Mesenchymal stem cell (in vitro differentiated cells and primary cell): ENCODE data around the gene CEL.
A peak's percentile ranks its signal among the peaks of the same experiment; 100 is the strongest.

Source experiments
- DNase-seq: peaks from one replicate; pipeline ENCODE4 v3.0.0-alpha.2; 2013
- H2AFZ ChIP-seq: one replicate; pipeline ENCODE4 v1.6.1; 2013; ENCODE audit warnings: low read depth, mild to moderate bottlenecking, control low read depth, inconsistent platforms, low read length, moderate library complexity
- H2AK5ac ChIP-seq: 2 replicates; pipeline ENCODE4 v1.6.1; 2013; ENCODE audit warnings: low read length, moderate library complexity, mild to moderate bottlenecking, inconsistent platforms; ENCODE audit not compliant: severe bottlenecking
- H2BK120ac ChIP-seq: one replicate; pipeline ENCODE4 v1.6.1; 2013; ENCODE audit warnings: low read depth, mild to moderate bottlenecking, inconsistent platforms, low read length, moderate library complexity
- H2BK12ac ChIP-seq, 2 experiments: one replicate each; pipeline ENCODE4 v1.6.1; 2013; ENCODE audit warnings: inconsistent platforms in 2 of 2, low read length in 2 of 2, mild to moderate bottlenecking in 2 of 2, moderate library complexity in 2 of 2, control low read depth in 1 of 2
- H2BK15ac ChIP-seq: one replicate; pipeline ENCODE4 v1.6.1; 2013; ENCODE audit warnings: mild to moderate bottlenecking, low read depth, inconsistent platforms; ENCODE audit not compliant: poor library complexity, severe bottlenecking
- H2BK5ac ChIP-seq: 2 replicates; pipeline ENCODE4 v1.6.1; 2013; ENCODE audit warnings: low read depth, mild to moderate bottlenecking, low read length, control low read depth, inconsistent platforms; ENCODE audit not compliant: poor library complexity, severe bottlenecking
- H3K14ac ChIP-seq, 2 experiments: one replicate each; pipeline ENCODE4 v1.6.1; 2013; ENCODE audit warnings: inconsistent platforms in 2 of 2, low read length in 2 of 2, control low read depth in 1 of 2, mild to moderate bottlenecking in 1 of 2, moderate library complexity in 1 of 2
- H3K18ac ChIP-seq, 2 experiments: one replicate each; pipeline ENCODE4 v1.6.1; 2013; ENCODE audit warnings: inconsistent platforms in 2 of 2, low read length in 2 of 2, control low read depth in 1 of 2, low read depth in 1 of 2, mild to moderate bottlenecking in 1 of 2
- H3K23ac ChIP-seq, 2 experiments: one replicate each; pipeline ENCODE4 v1.6.1; 2013; ENCODE audit warnings: inconsistent platforms in 2 of 2, low read length in 2 of 2, mild to moderate bottlenecking in 2 of 2, moderate library complexity in 2 of 2, control low read depth in 1 of 2
- H3K27ac ChIP-seq: 2 replicates; pipeline ENCODE4 v1.5.1; 2013; ENCODE audit warnings: mild to moderate bottlenecking, moderate library complexity, low read length, control low read depth, inconsistent platforms; ENCODE audit not compliant: poor library complexity, severe bottlenecking
- H3K27me3 ChIP-seq, 2 experiments: 2 replicates each; pipeline versions ENCODE4 v1.6.1 to v1.7.0; 2013; ENCODE audit warnings: low read length in 2 of 2, mild to moderate bottlenecking in 2 of 2, moderate library complexity in 2 of 2, control low read depth in 1 of 2, inconsistent platforms in 1 of 2; ENCODE audit not compliant: control insufficient read depth in 1 of 2, insufficient read depth in 1 of 2
- H3K36me3 ChIP-seq, 2 experiments: 2 replicates each; pipeline versions ENCODE4 v1.6.1 to v1.7.0; 2013; ENCODE audit warnings: low read length in 2 of 2, control low read depth in 1 of 2, inconsistent platforms in 1 of 2, low read depth in 1 of 2, mild to moderate bottlenecking in 1 of 2; ENCODE audit not compliant: insufficient read depth in 2 of 2, control insufficient read depth in 1 of 2
- H3K4ac ChIP-seq, 2 experiments: one replicate each; pipeline ENCODE4 v1.6.1; 2013; ENCODE audit warnings: inconsistent platforms in 2 of 2, low read length in 2 of 2, mild to moderate bottlenecking in 2 of 2, moderate library complexity in 2 of 2, control low read depth in 1 of 2, low read depth in 1 of 2
- H3K4me1 ChIP-seq: 2 replicates; pipeline ENCODE4 v1.6.1; 2013; ENCODE audit warnings: low read depth, low read length, control low read depth; ENCODE audit not compliant: control insufficient read depth, insufficient read depth
- H3K4me2 ChIP-seq: 2 replicates; pipeline ENCODE4 v1.6.1; 2013; ENCODE audit warnings: low read length, mild to moderate bottlenecking, inconsistent platforms; ENCODE audit not compliant: poor library complexity, severe bottlenecking
- H3K4me3 ChIP-seq, 2 experiments: 2 replicates each; pipeline versions ENCODE4 v1.5.1 to v1.7.0; 2013; ENCODE audit warnings: low read length in 2 of 2, mild to moderate bottlenecking in 2 of 2, control low read depth in 1 of 2, low read depth in 1 of 2; ENCODE audit not compliant: insufficient read depth in 1 of 2
- H3K79me1 ChIP-seq: replicated peaks from 2 replicates; pipeline ENCODE4 v1.6.1; 2013; ENCODE audit warnings: mild to moderate bottlenecking, control low read depth, low read length, inconsistent platforms; ENCODE audit not compliant: poor library complexity, severe bottlenecking
- H3K9ac ChIP-seq: 2 replicates; pipeline ENCODE4 v1.7.0; 2013; ENCODE audit warnings: mild to moderate bottlenecking, low read length, moderate library complexity
- H3K9me3 ChIP-seq: 2 replicates; pipeline ENCODE4 v1.7.0; 2013; ENCODE audit warnings: mild to moderate bottlenecking, low read length; ENCODE audit not compliant: control insufficient read depth
- H4K8ac ChIP-seq: one replicate; pipeline ENCODE4 v1.6.1; 2013; ENCODE audit warnings: inconsistent platforms, mild to moderate bottlenecking, low read length, moderate library complexity
- H4K91ac ChIP-seq: one replicate; pipeline ENCODE4 v1.6.1; 2013; ENCODE audit warnings: mild to moderate bottlenecking, low read length, inconsistent platforms
- WGBS: methylation state at CpG from one replicate; pipeline ENCODE4 v1.1.7; 2013; ENCODE audit warnings: mixed read lengths; 5-methylcytosine and 5-hydroxymethylcytosine counted together

CEL gene

GRCh38 chr9:133107245-133107722, 45.5 kb downstream of the CEL start:
- Histone ChIP-seq H2BK5ac (no peak overlapping the region), H3K27ac (no peak overlapping the region), H3K4me1 (peaks cover 35% of the 10 kb centered on the region), H3K9me3 (no peaks in the 10 kb centered on the region), H4K8ac (no peak overlapping the region), H3K4me2 (no peak overlapping the region), H3K18ac (no peak overlapping the region), H3K14ac (no peak overlapping the region), H2BK15ac (no peak overlapping the region), H2BK120ac (no peak overlapping the region), H3K36me3 (peaks cover 88 to 96% of the 10 kb centered on the region in 2 experiments), H2BK12ac (no peak overlapping the region), H2AK5ac (no peak overlapping the region), H3K9ac (no peak overlapping the region), H3K23ac (no peak overlapping the region), H2AFZ (no peak overlapping the region), H3K4ac (no peak overlapping the region), H4K91ac (no peak overlapping the region), H3K4me3 (no peak overlapping the region), H3K79me1 (peaks cover 48% of the 10 kb centered on the region), H3K27me3 (no peaks in the 10 kb centered on the region)
- DNase-seq, result no peak
- 93% methylated on average over 11 of the region's 13 CpGs for WGBS

GRCh38 chr9:133107961-133108793, 46.4 kb downstream of the CEL start:
- no peak overlapping the region for H3K4me2 ChIP-seq
- H3K36me3 ChIP-seq, result peaks cover 80 to 88% of the 10 kb centered on the region in 2 experiments
- H3K9ac ChIP-seq, result no peak overlapping the region
- H3K27ac ChIP-seq, result no peak overlapping the region
- peaks cover 46% of the 10 kb centered on the region for H3K79me1 ChIP-seq
- H2BK12ac ChIP-seq, result no peak overlapping the region
- H4K91ac ChIP-seq, result no peak overlapping the region
- H3K14ac ChIP-seq, result no peak overlapping the region
- H3K18ac ChIP-seq, result no peak overlapping the region
- H3K9me3 ChIP-seq, result no peaks in the 10 kb centered on the region
- peak overlapping the region in 1 of 2 experiments; percentile 18 for H3K23ac ChIP-seq
- no peak for DNase-seq
- H3K4me3 ChIP-seq, result no peak overlapping the region
- no peak overlapping the region for H3K4ac ChIP-seq
- H2BK120ac ChIP-seq, result no peak overlapping the region
- H2BK5ac ChIP-seq, result no peak overlapping the region
- no peaks in the 10 kb centered on the region for H3K27me3 ChIP-seq
- no peak overlapping the region for H2AK5ac ChIP-seq
- peaks cover 44% of the 10 kb centered on the region for H3K4me1 ChIP-seq
- H4K8ac ChIP-seq, result no peak overlapping the region
- H2BK15ac ChIP-seq, result no peak overlapping the region
- H2AFZ ChIP-seq, result no peak overlapping the region
- whole genome bisulfite sequencing, result 98% methylated on average over 16 of the region's 18 CpGs

- 94% methylated on average over 19 of the region's 19 CpGs for WGBS
- Histone ChIP-seq H3K4me3 (no peak overlapping the region), H3K79me1 (peaks cover 46% of the 10 kb centered on the region)
Measured at GRCh38 chr9:133108794-133109641, 47.2 kb downstream of the CEL start.

More at GRCh38 chr9:133108794-133109641, 47.2 kb downstream of the CEL start:
- Histone ChIP-seq H2AFZ (no peak overlapping the region), H3K4me1 (peaks cover 47% of the 10 kb centered on the region), H3K27ac (no peak overlapping the region), H3K14ac (no peak overlapping the region), H2BK120ac (no peak overlapping the region), H3K4me2 (no peak overlapping the region), H3K9ac (no peak overlapping the region), H3K23ac (no peak overlapping the region), H3K4ac (no peak overlapping the region), H3K36me3 (peaks cover 72 to 80% of the 10 kb centered on the region in 2 experiments), H4K91ac (no peak overlapping the region), H3K9me3 (no peaks in the 10 kb centered on the region), H4K8ac (no peak overlapping the region), H2BK15ac (no peak overlapping the region), H3K27me3 (no peaks in the 10 kb centered on the region), H3K18ac (no peak overlapping the region), H2AK5ac (no peak overlapping the region), H2BK12ac (no peak overlapping the region), H2BK5ac (no peak overlapping the region)
- DNase-seq, result no peak
